ENCODE results near the gene HPRT1. TPM values are rescaled to one million over a fixed set of nuclear protein-coding genes. Genes with fewer than 3 reads are reported as not detected.

Gene HPRT1
- total and polyA plus RNA-seq, 3 donors from 2014 or later, result 119 to 170 (median 125) TPM

- intact Hi-C loops (cut with DNase I; ENCODE audit: low total_unique reads), result no loop called here
Measured at GRCh38 chrX:134502686-134503085, 42.7 kb downstream of the HPRT1 start.

GRCh38 chrX:134512566-134512965 is 52.6 kb downstream of the HPRT1 start:
- WGBS, 2 donors, result 81 to 82% methylated on average over 9 of the region's 9 CpGs
- Histone ChIP-seq H3K36me3 (ENCODE audit: low read depth, missing control alignments) (no peaks in the 10 kb centered on the region), H3K9me3 (no peaks in the 10 kb centered on the region), H3K27me3 (no peaks in the 10 kb centered on the region), H3K4me1 (no peaks in the 10 kb centered on the region), H3K27ac (no peak overlapping the region), H3K4me3 (no peak overlapping the region)
- DNase-seq, result no peak
- TF ChIP-seq CTCF (IDR thresholded peaks at IDR 0.05) (no peak), POLR2A (IDR thresholded peaks at IDR 0.05) (no peak)
- intact Hi-C loops (cut with DNase I; ENCODE audit: low total_unique reads), result no loop called here

More at GRCh38 chrX:134502686-134503085, 42.7 kb downstream of the HPRT1 start:
- Histone ChIP-seq H3K27ac (no peak overlapping the region), H3K36me3 (ENCODE audit: low read depth, missing control alignments) (no peaks in the 10 kb centered on the region), H3K27me3 (no peaks in the 10 kb centered on the region), H3K4me1 (peaks cover 3% of the 10 kb centered on the region), H3K4me3 (no peak overlapping the region), H3K9me3 (no peaks in the 10 kb centered on the region)
- no peak for DNase-seq
- TF ChIP-seq CTCF (IDR thresholded peaks at IDR 0.05), result no peak
- no peak for TF ChIP-seq POLR2A (IDR thresholded peaks at IDR 0.05)

GRCh38 chrX:134513091-134513490 is 53.1 kb downstream of the HPRT1 start:
- Histone ChIP-seq H3K4me1 (no peaks in the 10 kb centered on the region), H3K36me3 (ENCODE audit: low read depth, missing control alignments) (no peaks in the 10 kb centered on the region), H3K4me3 (no peak overlapping the region), H3K27me3 (no peaks in the 10 kb centered on the region), H3K9me3 (no peaks in the 10 kb centered on the region), H3K27ac (no peak overlapping the region)
- no peak for DNase-seq
- WGBS, 2 donors, result 96% methylated on average over 3 of the region's 3 CpGs
- TF ChIP-seq POLR2A (IDR thresholded peaks at IDR 0.05) (no peak), CTCF (IDR thresholded peaks at IDR 0.05) (no peak)
- intact Hi-C loops (cut with DNase I; ENCODE audit: low total_unique reads), result no loop called here

GRCh38 chrX:134520860-134521390 is 61.0 kb downstream of the HPRT1 start:
- H3K4me1 ChIP-seq, result no peaks in the 10 kb centered on the region
- no peaks in the 10 kb centered on the region for H3K9me3 ChIP-seq
- intact Hi-C loops (cut with DNase I; ENCODE audit: low total_unique reads), result no loop called here
- H3K27me3 ChIP-seq, result no peaks in the 10 kb centered on the region
- H3K4me3 ChIP-seq, result no peak overlapping the region
- TF ChIP-seq CTCF (IDR thresholded peaks at IDR 0.05) (peak in 2 of 3 experiments; percentile 14 to 22), POLR2A (IDR thresholded peaks at IDR 0.05) (no peak)
- 70 to 100% methylated on average over 1 to 3 of the region's 3 CpGs for WGBS, 2 donors
- peak; percentile 30 for DNase-seq
- H3K27ac ChIP-seq, result no peak overlapping the region
- no peaks in the 10 kb centered on the region for H3K36me3 ChIP-seq (ENCODE audit: low read depth, missing control alignments)

- H3K27me3 ChIP-seq, result no peaks in the 10 kb centered on the region
- intact Hi-C loops (cut with DNase I; ENCODE audit: low total_unique reads), result no loop called here
- H3K9me3 ChIP-seq, result no peaks in the 10 kb centered on the region
- TF ChIP-seq CTCF (IDR thresholded peaks at IDR 0.05) (no peak), POLR2A (IDR thresholded peaks at IDR 0.05) (no peak)
- WGBS, 2 donors, result 29 to 36% methylated on average over 6 of the region's 6 CpGs
- H3K36me3 ChIP-seq (ENCODE audit: low read depth, missing control alignments), result no peaks in the 10 kb centered on the region
- DNase-seq, result no peak
- H3K27ac ChIP-seq, result peak overlapping the region in 1 of 2 donors; percentile 30
- no peaks in the 10 kb centered on the region for H3K4me1 ChIP-seq
- H3K4me3 ChIP-seq, result no peak overlapping the region
Measured at GRCh38 chrX:134524181-134524580, 64.2 kb downstream of the HPRT1 start.

Data from testis (tissue), 3 donors.